Spinal cord (tissue), 10 donors: ENCODE data around the gene PLEKHG5. TPM values are rescaled to one million over a fixed set of nuclear protein-coding genes. Genes with fewer than 3 reads are reported as not detected.
A peak's percentile ranks its signal among the peaks of the same experiment; 100 is the strongest.

ENCODE experiments used
- DNase-seq, 6 donors: peaks; one replicate each; pipeline versions ENCODE4 v3.0.0 to v3.0.0-alpha.2; 2013 to 2015; ENCODE audit warnings: low spot score in 6 of 6, low read depth in 4 of 6
- H3K27ac ChIP-seq: one replicate; pipeline ENCODE4 v1.5.1; 2013; ENCODE audit warnings: low read depth, low read length, control low read depth
- H3K27me3 ChIP-seq: one replicate; pipeline ENCODE4 v1.6.1; 2013; ENCODE audit warnings: low read length; ENCODE audit not compliant: control insufficient read depth, insufficient read depth
- H3K36me3 ChIP-seq: one replicate; pipeline ENCODE4 v1.6.1; 2013; ENCODE audit warnings: low read length; ENCODE audit not compliant: control insufficient read depth, insufficient read depth
- H3K4me1 ChIP-seq: one replicate; pipeline ENCODE4 v1.6.1; 2013; ENCODE audit warnings: low read length; ENCODE audit not compliant: control insufficient read depth, insufficient read depth
- H3K4me3 ChIP-seq: one replicate; pipeline ENCODE4 v1.5.1; 2013; ENCODE audit warnings: low read depth, low read length, control low read depth
- H3K9me3 ChIP-seq: one replicate; pipeline ENCODE4 v1.6.1; 2013; ENCODE audit warnings: low read length; ENCODE audit not compliant: control insufficient read depth, insufficient read depth
- WGBS: methylation state at CpG from one replicate; pipeline ENCODE4 v1.1.5; 2013; ENCODE audit warnings: missing lambda C conversion rate; ENCODE audit not compliant: insufficient coverage; 5-methylcytosine and 5-hydroxymethylcytosine counted together
- polyA plus RNA-seq, 2 donors: library from polyadenylated mRNA; unstranded; fragments of 120-200 nt; gene quantifications; one replicate each; pipeline ENCODE4 v1.2.1, GENCODE V29; 2013; ENCODE audit not compliant: insufficient read length in 2 of 2
- total RNA-seq, 2 donors: library from RNA; depleted of rRNA in 1 of 2; stranded (reverse); fragments of 120-200 nt in 1 of 2; fragments of >200 nt in 1 of 2; gene quantifications; one replicate each; pipeline versions ENCODE4 v1.2.3 to v1.2.4, GENCODE V29; 2013 to 2014
- donor health status: healthy.

Gene PLEKHG5
- total and polyA plus RNA-seq, 4 donors = 12.9 to 32.9 (median 22.7) TPM

DNA sequence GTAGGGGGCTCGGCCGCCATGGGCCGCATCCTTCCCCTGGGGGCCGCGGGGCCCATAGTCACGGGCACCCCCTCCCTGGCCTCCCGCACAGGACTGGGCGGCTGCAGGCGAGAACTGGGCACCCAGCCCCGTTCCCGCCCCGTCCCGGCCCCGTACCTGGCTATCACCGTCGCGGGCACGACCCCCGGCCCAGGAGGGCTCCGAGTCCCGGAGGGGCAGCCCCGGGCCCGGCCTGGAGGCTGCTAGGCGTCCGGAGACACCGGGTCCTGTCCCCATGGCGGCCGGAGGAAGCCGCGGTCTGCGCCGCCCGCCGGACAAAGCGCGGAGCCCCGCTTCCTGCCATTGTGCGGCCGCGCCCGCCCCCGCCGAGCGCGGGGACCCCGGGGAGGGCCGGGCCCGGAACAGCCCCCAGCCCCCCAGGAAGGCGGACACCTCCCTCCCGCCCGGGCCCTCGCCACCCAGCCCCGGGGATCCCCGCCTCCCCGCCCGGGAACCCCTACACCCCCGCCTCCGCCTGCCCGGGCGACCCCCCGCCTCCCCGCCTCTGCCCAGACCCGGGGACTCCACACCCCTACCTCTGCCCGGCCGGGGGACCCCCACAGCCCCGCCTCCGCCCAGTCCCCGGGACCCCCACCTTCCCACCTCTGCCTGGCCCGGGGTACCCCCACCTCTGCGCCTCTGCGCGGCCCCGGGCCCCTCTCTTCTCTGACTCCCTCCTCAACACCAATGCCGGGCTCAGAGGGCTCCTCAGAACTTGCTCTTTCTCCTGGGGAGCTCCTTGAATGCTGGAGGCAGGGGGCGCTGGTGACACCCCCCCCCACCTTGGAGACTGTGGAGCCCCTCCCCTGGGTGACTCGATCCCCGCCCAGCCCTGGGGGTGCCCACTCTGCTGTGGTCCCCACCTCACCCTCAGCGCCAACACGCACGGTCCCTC, 6.0 kb downstream of the PLEKHG5 start:
- Histone ChIP-seq H3K36me3 (peaks cover 13% of the 10 kb centered on the region), H3K27me3 (peaks cover 14% of the 10 kb centered on the region), H3K4me3 (peak overlapping the region; percentile 18), H3K9me3 (no peaks in the 10 kb centered on the region), H3K4me1 (peaks cover 46% of the 10 kb centered on the region), H3K27ac (no peak overlapping the region)
- 3% methylated on average over 57 of the region's 80 CpGs for WGBS
- DNase-seq = peak in 2 of 6 donors; percentile 64 to 69

DNA sequence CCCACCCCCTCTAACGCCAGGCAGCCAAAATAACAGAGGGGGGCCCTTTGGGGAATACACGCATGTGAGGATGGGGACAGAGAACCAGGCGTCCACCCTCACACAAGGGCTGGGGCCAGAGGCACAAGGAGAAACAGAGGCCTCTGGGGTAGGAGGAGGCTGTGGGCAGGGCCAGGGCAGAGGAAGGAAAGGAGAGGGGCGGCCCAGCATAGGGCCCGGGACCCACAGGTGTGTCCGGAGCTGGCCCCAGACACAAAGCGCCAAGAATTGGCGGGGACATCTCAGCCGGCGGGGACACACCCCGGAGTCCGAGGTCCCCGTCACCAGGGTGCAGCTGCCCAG, 6.7 kb downstream of the PLEKHG5 start:
- Histone ChIP-seq H3K27ac (no peak overlapping the region), H3K9me3 (no peaks in the 10 kb centered on the region), H3K36me3 (peaks cover 13% of the 10 kb centered on the region), H3K4me1 (peaks cover 39% of the 10 kb centered on the region), H3K27me3 (peaks cover 14% of the 10 kb centered on the region), H3K4me3 (peak overlapping the region; percentile 18)
- 24% methylated on average over 12 of the region's 13 CpGs for WGBS
- DNase-seq = no peak

- H3K27ac ChIP-seq = no peak overlapping the region
- 100% methylated on average over 3 of the region's 7 CpGs for WGBS
Measured at GRCh38 chr1:6483761-6484117, 7.7 kb downstream of the PLEKHG5 start.

DNA sequence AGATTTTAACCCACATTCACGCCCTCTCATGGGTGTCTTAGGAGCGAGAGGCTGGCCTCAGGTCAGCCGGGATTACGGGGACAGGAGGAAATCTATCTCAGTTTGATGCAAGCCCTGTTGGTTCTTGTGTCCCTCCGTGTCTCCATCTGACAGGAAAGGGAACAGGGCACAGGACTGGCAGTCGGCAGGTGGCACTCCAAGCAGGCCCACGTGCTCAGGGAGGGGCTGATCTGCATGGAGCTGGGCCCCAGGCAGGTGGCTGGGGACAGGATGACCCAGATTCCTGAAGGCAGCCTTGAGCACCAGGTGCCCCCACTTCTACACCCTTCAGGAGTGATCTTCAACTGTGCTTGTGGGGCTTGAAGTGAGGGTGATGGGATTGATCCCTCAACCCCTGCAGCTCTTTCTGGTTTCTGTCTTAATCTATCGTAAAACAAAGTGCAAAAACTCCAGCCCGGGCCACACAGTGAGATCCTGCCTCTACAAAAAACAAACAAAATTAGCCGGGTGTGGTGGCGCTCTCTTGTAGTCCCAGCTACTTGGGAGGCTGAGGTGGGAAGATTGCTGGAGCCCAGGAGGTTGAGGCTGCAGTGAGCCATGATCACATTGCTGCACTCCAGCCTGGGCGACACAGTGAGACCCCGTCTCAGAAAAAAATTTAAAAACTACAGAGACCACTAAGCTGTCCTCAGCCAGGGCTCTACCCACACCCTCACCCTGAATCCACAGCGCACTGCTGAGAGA, 8.3 kb downstream of the PLEKHG5 start:
- Histone ChIP-seq H3K27me3 (peaks cover 14% of the 10 kb centered on the region), H3K9me3 (no peaks in the 10 kb centered on the region), H3K27ac (no peak overlapping the region), H3K4me3 (no peak overlapping the region), H3K36me3 (peaks cover 3% of the 10 kb centered on the region), H3K4me1 (peaks cover 29% of the 10 kb centered on the region)
- 93% methylated on average over 11 of the region's 14 CpGs for WGBS
- no peak for DNase-seq

More at GRCh38 chr1:6483761-6484117, 7.7 kb downstream of the PLEKHG5 start:
- H3K27me3 ChIP-seq = peaks cover 14% of the 10 kb centered on the region
- no peaks in the 10 kb centered on the region for H3K9me3 ChIP-seq
- H3K36me3 ChIP-seq = peaks cover 6% of the 10 kb centered on the region
- peaks cover 29% of the 10 kb centered on the region for H3K4me1 ChIP-seq
- H3K4me3 ChIP-seq = no peak overlapping the region
- DNase-seq = no peak

DNA sequence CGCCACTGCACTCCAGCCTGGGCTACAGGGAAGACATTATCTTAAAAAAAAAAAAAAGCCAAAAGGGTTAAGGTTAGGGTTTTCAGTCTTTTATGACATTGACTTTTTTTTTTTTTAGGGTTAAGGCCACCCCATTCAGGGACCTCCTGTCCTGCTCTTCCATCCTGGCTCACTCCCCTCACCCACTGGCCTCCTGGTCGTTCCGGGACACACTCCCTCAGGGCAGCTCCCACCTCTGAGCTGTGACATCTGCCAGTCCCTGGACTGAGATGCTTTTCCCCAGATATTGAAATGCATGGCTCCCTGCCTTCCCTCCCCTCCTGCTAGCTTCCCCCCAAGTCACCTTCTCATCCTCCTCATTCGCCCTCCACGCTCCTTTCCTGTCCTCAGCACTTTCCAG, 9.6 kb downstream of the PLEKHG5 start:
- H3K9me3 ChIP-seq = no peaks in the 10 kb centered on the region
- WGBS = 83% methylated on average over 4 of the region's 5 CpGs
- H3K4me3 ChIP-seq = no peak overlapping the region
- H3K27me3 ChIP-seq = peaks cover 14% of the 10 kb centered on the region
- H3K4me1 ChIP-seq = peaks cover 28% of the 10 kb centered on the region
- H3K36me3 ChIP-seq = peaks cover 10% of the 10 kb centered on the region
- H3K27ac ChIP-seq = no peak overlapping the region
- no peak for DNase-seq

DNA sequence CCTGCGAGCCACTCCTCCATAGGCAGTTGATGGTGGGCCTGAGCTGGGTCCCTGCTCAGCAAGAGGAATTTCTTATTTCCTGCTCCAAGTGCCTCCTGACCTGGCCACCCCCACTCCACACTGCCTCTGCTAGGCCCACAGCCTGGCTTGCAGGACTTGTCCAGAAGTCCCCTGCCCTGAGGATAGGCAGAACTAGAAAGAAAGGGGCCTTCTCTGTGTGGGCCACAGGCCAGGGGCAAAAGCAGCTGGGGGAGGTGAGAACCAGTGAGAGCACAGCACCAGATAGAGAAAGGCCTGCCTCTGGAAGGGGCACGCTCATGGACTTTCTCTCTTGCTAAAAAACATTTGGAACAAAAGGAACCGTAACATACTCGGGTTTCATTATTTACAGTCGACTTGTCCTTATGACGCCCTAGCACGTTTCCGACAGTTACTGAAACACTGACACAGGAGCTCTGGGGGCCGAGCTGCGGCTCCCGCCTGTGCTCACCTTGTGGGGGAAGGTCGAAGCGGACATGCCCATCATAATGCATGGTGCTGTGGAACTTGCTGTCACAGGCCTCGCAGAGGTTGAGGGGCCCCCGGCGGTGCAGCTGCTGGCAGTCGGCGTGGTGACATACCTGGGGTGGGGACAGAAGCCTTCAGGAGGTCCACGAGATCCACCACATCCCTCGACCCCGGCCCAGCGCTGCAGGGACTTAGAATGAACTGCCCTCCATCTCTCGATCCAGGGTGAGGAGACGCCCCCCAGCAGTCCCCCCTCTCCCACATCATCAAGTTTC, 14.2 kb downstream of the PLEKHG5 start:
- Histone ChIP-seq H3K27ac (no peak overlapping the region), H3K36me3 (peaks cover 47% of the 10 kb centered on the region), H3K4me3 (no peak overlapping the region), H3K27me3 (no peaks in the 10 kb centered on the region), H3K9me3 (no peaks in the 10 kb centered on the region), H3K4me1 (peaks cover 7% of the 10 kb centered on the region)
- 72% methylated on average over 24 of the region's 24 CpGs for WGBS
- no peak for DNase-seq

DNA sequence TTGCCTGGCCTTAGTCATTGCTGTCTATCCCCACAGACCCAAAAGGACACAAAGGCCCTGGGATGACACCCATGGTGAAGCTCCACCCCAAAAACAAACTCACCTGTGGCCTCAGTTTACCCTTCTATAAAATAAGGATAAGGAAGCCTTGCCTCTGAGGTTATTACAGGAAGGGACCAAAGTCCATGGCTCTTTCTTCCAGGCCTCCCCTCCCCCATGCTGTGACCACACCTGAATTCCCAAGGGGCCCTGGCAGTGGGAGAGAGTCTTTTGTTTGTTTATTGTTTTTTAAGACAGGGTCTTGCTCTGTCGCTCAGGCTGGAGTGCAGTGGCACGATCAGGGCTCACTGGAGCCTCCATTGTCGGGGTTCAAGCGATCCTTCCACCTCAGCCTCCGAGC, 15.0 kb downstream of the PLEKHG5 start:
- peaks cover 55% of the 10 kb centered on the region for H3K36me3 ChIP-seq
- 81% methylated on average over 5 of the region's 5 CpGs for WGBS
- no peak overlapping the region for H3K27ac ChIP-seq
- no peak overlapping the region for H3K4me3 ChIP-seq
- DNase-seq = no peak
- H3K27me3 ChIP-seq = no peaks in the 10 kb centered on the region
- no peaks in the 10 kb centered on the region for H3K9me3 ChIP-seq
- H3K4me1 ChIP-seq = peaks cover 7% of the 10 kb centered on the region

GRCh38 chr1:6475381-6476133, 15.9 kb downstream of the PLEKHG5 start:
- Histone ChIP-seq H3K27me3 (no peaks in the 10 kb centered on the region), H3K9me3 (no peaks in the 10 kb centered on the region), H3K27ac (no peak overlapping the region), H3K36me3 (peaks cover 64% of the 10 kb centered on the region), H3K4me1 (peaks cover 7% of the 10 kb centered on the region), H3K4me3 (no peak overlapping the region)
- 27% methylated on average over 24 of the region's 33 CpGs for WGBS
- DNase-seq = peak in 2 of 6 donors; percentile 61 to 74

DNA sequence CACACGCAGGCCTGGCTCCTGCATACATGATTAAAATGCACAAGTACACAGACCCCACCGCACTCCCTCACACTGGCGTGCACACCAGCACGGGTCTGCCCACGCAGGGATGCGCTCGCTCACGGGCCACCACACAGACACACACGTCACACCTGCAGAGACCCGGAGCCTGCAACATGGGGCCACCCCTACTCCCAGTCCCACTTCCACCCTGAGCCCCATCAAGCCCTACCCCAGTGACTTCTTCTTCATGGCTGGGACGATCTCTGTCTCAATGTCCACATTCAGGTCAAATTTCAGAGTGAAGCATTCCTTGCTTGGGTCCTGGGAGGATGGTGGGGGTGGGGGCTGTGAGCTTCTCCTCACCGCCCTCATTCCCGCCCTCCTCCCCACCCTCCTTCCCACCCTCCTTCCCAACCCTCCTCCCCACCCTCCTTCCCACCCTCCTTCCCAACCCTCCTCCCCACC, 16.6 kb downstream of the PLEKHG5 start:
- H3K4me3 ChIP-seq = no peak overlapping the region
- WGBS = 86% methylated on average over 10 of the region's 13 CpGs
- DNase-seq = no peak
- no peak overlapping the region for H3K27ac ChIP-seq
- no peaks in the 10 kb centered on the region for H3K9me3 ChIP-seq
- peaks cover 71% of the 10 kb centered on the region for H3K36me3 ChIP-seq
- H3K27me3 ChIP-seq = no peaks in the 10 kb centered on the region
- peaks cover 7% of the 10 kb centered on the region for H3K4me1 ChIP-seq
